GM18858 (cell line): Measurements from ENCODE around the gene ANKRD33B.
"Not testable (repeated sequence)": the region's sequence is repeated elsewhere in the genome, so short reads cannot be mapped to it uniquely, and the experiment has no call there.

Experiments used
- ATAC-seq: cut with Tn5 transposase; IDR thresholded peaks from one replicate; pipeline ENCODE4 v1.9.1; 2021; ENCODE audit not compliant: unreplicated experiment

Gene ANKRD33B

DNA sequence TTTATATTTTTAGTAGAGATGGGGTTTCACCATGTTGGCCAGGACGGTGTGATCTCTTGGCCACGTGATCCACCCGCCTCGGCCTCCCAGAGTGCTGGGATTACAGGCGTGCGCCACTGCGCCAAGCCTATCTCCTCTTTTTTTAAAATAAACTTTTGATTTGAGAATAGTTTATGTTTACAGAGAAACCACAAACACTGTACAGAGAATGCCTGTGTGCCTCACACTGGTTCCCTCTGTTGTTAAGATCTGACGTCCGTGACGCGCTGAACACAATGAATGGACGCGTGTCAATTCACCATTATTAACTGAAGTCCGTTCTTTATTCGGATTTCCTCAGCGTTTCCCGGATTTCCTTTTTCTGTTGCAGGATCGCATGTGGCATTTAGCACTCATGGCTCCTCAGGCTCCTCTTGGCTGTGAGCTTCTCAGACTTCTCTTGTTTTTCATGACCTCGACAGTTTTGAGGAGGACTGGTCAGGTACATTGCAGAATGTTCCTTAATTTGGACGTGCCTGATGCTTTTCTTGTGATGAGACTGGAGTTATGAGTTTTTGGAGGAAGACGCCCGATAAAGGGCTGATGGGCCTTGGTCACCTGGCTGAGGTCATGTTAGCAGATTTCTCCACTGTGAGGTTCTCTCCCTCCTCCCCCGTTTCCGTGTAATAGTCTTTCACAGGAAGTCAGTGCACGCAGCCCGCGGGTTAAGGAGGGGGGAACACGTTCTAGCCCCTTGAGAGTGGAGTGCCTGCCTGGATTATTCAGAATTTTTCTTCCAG, 69.6 kb downstream of the ANKRD33B start:
- no peak for ATAC-seq

- no peak for ATAC-seq
These were observed 70.2 kb downstream of the ANKRD33B start for GRCh38 chr5:10634050-10634449.

DNA sequence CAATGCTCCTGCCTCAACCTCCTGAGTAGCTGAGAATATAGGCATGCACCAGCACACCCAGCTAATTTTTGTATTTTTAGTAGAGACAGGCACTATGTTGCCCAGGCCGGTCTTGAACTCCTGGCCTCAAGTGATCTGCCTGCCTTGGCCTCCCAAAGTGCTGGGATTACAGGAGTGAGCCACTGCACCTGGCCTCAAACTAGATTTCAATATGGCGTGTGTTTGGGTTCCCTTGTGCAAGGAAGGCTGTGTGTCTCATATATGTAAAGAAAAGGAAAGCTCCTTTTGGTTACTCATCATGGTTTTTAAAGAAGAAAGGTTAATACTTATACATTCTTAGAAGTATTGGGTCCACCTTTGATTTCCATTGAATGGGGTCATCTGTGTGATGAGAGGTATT, 70.7 kb downstream of the ANKRD33B start:
- ATAC-seq = no peak

- ATAC-seq = peak; percentile 73
These were observed 71.5 kb downstream of the ANKRD33B start for GRCh38 chr5:10635257-10635866.

DNA sequence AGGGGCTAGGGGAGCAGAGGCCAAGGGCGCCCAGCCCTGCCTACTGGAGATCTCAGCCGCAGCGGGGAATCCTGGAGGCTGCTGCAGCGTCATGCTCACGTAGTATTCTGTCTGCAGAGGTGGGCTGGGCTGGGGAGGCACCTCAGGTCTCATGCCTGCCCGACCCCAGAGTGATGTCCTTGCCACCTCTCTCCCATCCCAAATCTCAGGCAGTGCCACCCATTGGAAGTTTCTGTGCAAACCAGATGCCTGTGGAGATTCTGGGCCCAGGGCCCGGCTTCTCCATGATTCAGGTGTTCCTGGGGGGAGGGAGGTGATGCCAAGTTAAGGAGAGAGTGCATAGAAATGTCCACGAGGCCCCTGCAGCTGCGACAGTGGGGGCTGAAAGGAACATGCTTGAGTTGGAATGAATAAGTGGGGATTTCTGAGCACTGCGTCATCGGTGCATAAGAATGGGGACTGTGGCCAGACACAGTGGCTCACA, 72.0 kb downstream of the ANKRD33B start:
- no peak for ATAC-seq

- no peak for ATAC-seq
These were observed 72.7 kb downstream of the ANKRD33B start for GRCh38 chr5:10636363-10637142.

GRCh38 chr5:10637944-10638343, 74.1 kb downstream of the ANKRD33B start:
- no peak for ATAC-seq

DNA sequence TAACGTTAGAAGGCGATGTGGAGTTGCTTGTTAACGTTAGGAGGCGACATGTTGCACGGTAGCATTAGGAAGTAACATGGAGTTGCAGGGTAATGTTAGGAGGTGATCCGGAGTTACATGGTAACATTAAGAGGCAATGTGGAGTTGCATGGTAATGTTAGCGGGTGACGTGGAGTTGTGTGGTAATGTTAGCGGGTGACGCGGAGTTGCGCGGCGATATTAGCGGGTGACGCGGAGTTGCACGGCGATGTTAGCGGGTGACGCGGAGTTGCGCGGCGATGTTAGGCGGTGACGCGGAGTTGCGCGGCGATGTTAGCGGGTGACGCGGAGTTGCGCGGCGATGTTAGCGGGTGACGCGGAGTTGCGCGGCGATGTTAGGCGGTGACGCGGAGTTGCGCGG, 74.9 kb downstream of the ANKRD33B start:
- not testable (repeated sequence) for ATAC-seq

GRCh38 chr5:10639846-10640368, 76.0 kb downstream of the ANKRD33B start:
- ATAC-seq = no peak

DNA sequence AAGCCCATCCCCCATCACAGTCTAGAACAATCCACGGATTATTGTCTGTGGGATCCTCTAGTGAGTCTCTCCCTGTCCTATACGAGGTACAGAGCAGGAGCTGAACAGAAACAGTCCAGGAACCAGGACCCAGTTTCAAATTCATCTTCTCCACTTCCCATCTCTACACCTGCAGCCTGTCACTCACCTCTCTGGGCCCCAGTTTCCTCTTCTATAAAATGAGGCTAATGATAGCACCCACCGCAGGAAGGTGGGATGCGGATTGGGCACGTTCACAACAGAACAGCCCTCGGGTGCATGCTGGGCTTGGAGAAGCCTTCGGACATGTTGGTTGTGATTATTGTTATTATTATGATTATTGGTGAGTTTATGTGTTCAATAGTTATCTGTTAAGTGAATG, 78.5 kb downstream of the ANKRD33B start:
- no peak for ATAC-seq

DNA sequence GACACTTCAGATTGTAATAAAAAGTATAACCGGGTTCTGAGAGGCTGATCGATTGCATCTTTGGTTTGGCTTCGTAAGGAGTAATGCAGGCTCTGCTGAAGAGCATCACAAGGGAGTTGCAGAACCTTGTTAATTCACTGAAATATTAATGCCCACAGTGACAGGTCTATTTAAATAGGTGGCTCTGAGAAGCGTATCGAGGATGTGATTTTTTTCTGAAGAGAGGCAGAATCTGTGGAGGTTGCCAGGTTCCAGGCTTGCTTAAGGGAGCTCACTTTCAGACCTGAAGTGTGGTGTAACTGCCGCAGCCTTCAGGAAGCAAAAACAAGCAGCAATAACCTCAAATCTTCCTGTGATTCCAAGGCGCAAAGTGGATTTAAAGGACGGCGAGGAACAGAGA, 80.3 kb downstream of the ANKRD33B start:
- no peak for ATAC-seq

DNA sequence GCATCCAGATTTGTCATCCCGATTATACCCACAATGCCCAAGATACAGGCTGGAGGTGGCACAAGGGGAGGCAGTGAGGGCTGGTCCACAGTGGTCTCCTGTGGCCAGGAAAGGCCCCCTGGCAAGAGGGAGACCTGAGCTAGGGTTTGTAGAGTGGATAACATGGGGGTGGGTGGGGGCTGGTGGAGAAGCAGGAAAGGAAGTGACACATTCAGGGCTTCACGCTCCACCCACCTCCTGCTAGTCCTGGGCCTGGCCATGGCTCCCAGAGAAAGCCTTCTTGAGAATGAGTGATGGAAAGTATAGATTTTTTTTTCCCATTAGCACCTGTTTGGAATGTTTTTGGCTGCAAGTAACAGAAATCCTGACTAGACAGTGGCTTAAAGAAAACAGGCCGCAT, 81.3 kb downstream of the ANKRD33B start:
- ATAC-seq = no peak

- no peak for ATAC-seq
These were observed 81.8 kb downstream of the ANKRD33B start for GRCh38 chr5:10645671-10646070.

DNA sequence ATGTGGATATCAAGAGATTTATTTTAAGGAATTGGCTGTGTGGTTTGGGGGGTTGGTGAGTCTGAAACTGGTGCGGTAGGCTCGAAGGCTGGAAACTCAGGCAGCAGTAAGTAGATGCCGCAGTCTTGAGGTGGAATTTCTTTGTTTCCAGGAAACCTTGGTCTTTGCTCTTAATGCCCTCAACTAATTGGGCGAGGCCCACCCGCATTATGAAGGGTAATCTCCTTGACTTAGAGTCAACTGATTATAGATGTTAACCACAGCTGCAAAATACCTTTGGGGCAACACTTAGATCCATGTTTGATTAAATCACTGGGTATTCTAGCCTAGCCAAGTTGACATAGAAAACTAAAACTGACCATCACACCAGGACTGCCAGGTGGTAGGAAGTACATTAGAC, 83.8 kb downstream of the ANKRD33B start:
- no peak for ATAC-seq

- ATAC-seq = no peak
These were observed 85.2 kb downstream of the ANKRD33B start for GRCh38 chr5:10648806-10649665.

- no peak for ATAC-seq
These were observed 86.0 kb downstream of the ANKRD33B start for GRCh38 chr5:10649666-10650380.

DNA sequence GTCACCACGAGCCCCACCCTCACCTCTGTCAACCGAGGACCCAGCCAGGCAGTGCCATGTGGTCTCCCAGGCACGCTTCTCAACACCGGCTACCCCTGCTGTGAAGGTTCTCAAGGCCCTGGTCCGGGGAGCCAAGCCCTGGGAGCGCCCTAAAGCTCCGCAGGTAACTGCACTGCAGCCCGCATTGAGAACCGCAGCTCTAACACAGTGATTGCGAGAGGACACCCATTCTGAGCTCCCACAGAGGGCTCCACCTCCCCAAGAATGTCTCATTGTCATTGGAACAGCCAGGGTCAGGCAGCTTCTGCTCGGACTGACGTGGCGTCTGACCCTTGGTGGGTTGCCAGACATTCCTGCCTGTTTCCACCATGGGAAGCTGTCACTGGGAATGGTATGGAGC, 88.3 kb downstream of the ANKRD33B start:
- no peak for ATAC-seq

GRCh38 chr5:10652606-10653005, 88.7 kb downstream of the ANKRD33B start:
- ATAC-seq = no peak

GRCh38 chr5:10653043-10653442, 89.2 kb downstream of the ANKRD33B start:
- no peak for ATAC-seq
